ENCODE measurements around the gene REXO5. TPM values are rescaled to one million over a fixed set of nuclear protein-coding genes. Genes with fewer than 3 reads are reported as not detected.
"Not testable (repeated sequence)": the region's sequence is repeated elsewhere in the genome, so short reads cannot be mapped to it uniquely, and the experiment has no call there.

Gene REXO5
- total RNA-seq, 1 experiment from 2014 or later = 10.8 TPM

- DNase-seq (ENCODE audit: low read depth) = no peak
- in situ Hi-C loops (cut with HindIII; ENCODE audit: low pct_unique_long_range_greater_than_20kb, low sequenced_read_pairs) = no loop called here
Measured at GRCh38 chr16:20791923-20792612, 14.3 kb upstream of the REXO5 start.

DNA sequence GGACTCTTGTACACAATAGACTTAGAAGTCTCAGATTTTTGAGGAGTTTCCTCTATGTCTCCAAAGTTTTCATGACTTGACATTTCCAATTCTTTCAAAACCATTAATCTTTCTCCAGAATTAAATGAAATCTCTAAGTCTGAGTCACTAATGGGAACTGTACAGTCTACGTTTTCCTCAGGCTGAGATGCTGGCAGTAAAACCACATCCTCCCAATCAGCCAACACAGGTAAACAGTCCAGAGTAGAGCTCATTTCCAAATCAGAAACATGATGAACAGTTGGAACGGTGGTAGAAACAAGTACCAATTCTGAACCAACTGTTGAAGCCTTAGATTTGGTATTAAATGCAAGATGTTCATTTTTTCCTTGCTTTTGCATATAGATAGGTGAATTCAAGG is 8.0 kb upstream of the REXO5 start:
- in situ Hi-C loops (cut with HindIII; ENCODE audit: low pct_unique_long_range_greater_than_20kb, low sequenced_read_pairs) = no loop called here
- no peak for DNase-seq (ENCODE audit: low read depth)

DNA sequence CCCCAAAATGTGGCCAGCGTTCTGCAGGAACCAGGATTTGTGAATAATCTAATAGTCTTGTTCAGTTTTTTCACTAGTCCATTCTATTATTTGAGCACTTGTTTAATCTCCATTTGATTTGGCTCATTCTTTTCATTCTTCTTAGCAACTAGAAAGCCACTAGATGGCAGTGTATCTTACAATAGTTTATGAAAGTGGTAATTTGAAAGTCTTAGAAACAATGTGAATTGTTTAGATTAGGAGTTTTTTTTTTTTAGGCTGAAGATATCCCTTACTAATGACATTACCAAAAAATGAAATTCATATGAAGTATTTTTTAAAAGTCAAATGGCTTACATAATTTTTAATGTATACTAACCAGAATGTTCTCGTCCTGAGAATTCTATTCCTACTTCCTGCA is 6.7 kb upstream of the REXO5 start:
- DNase-seq (ENCODE audit: low read depth) = peak; percentile 32
- in situ Hi-C loops (cut with HindIII; ENCODE audit: low pct_unique_long_range_greater_than_20kb, low sequenced_read_pairs) = no loop called here

DNA sequence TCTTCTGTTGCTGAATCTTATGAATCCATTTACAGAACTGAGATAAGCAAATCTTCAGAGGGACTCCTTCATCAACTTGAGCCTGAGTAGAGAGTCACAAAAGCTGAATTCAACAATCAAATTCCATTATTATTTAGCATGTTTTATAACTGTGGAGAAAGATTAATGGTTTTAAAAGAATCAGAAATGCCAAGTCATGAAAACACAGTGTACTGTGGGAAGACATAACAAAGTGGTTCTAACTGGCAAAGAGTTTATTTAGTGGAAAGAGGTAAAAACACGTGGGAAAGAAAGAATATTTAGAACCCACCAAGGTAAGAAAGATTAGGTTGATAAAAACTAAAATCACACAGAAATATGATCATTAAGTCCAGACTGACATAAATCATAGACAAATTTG is 5.0 kb upstream of the REXO5 start:
- no peak for DNase-seq (ENCODE audit: low read depth)
- in situ Hi-C loops (cut with HindIII; ENCODE audit: low pct_unique_long_range_greater_than_20kb, low sequenced_read_pairs) = no loop called here

- in situ Hi-C loops (cut with HindIII; ENCODE audit: low pct_unique_long_range_greater_than_20kb, low sequenced_read_pairs) = no loop called here
- DNase-seq (ENCODE audit: low read depth) = no peak
Measured at GRCh38 chr16:20803192-20803560, 3.2 kb upstream of the REXO5 start.

- DNase-seq (ENCODE audit: low read depth) = peak; percentile 49
- in situ Hi-C loops (cut with HindIII; ENCODE audit: low pct_unique_long_range_greater_than_20kb, low sequenced_read_pairs) = no loop called here
Measured at GRCh38 chr16:20803561-20804214, 2.6 kb upstream of the REXO5 start.

GRCh38 chr16:20805684-20806167 is 601 bp upstream of the REXO5 start:
- in situ Hi-C loops (cut with HindIII; ENCODE audit: low pct_unique_long_range_greater_than_20kb, low sequenced_read_pairs); DNase-seq (ENCODE audit: low read depth): not testable (repeated sequence)

DNA sequence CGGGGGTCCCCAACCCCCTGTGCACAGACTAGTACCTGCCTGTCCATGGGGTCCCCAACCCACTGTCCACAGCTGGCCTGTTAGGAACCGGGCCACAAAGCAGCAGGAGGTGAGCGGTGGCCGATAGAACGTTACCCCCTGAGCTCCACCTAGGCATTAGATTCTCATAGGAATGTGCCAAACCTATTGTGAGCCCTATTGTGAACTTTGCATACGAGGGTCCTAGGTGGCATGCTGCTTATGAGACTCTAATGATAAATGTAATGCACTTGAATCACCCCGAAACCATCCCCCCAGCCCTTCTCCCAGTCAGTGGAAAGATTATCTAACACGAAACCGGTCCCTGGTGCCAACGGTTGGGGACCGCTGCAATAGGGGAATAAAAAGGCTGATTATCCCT is 1.5 kb downstream of the REXO5 start:
- in situ Hi-C loops (cut with HindIII; ENCODE audit: low pct_unique_long_range_greater_than_20kb, low sequenced_read_pairs) = no loop called here
- DNase-seq (ENCODE audit: low read depth) = no peak

DNA sequence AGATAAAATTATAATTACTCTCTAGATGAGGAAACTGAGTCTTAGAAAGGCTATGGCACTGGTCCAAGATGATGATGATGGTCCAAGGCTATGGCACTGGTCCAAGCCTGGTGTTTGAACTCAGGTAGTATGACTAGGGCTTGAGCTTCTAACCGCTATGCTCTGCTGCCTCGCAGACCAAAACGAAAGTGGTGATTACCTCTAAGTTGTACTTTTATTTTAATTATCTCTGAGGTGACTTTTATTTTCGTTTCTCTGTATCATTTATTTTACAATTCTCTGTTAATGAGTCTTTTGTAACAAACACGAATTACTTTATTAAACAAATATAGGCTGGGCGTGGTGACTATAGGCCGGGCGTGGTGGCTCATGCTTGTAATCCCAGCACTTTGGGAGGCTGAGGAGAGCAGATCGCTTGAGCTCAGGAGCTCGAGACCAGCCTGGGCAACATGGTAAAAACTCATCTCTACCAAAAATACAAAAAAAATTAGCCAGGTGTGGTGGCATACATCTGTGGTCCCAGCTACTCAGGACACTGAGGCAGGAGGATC is 5.6 kb downstream of the REXO5 start:
- in situ Hi-C loops (cut with HindIII; ENCODE audit: low pct_unique_long_range_greater_than_20kb, low sequenced_read_pairs) = no loop called here

GRCh38 chr16:20812510-20812909 is 6.2 kb downstream of the REXO5 start:
- no peak for DNase-seq (ENCODE audit: low read depth)
- in situ Hi-C loops (cut with HindIII; ENCODE audit: low pct_unique_long_range_greater_than_20kb, low sequenced_read_pairs) = no loop called here

More for the DNA sequence above, 5.6 kb downstream of the REXO5 start:
- no peak for DNase-seq (ENCODE audit: low read depth)

GRCh38 chr16:20814784-20815183 is 8.5 kb downstream of the REXO5 start:
- in situ Hi-C loops (cut with HindIII; ENCODE audit: low pct_unique_long_range_greater_than_20kb, low sequenced_read_pairs) = no loop called here
- DNase-seq (ENCODE audit: low read depth) = no peak

GRCh38 chr16:20818929-20819585 is 12.7 kb downstream of the REXO5 start:
- in situ Hi-C loops (cut with HindIII; ENCODE audit: low pct_unique_long_range_greater_than_20kb, low sequenced_read_pairs) = no loop called here
- no peak for DNase-seq (ENCODE audit: low read depth)

GRCh38 chr16:20821682-20822081 is 15.4 kb downstream of the REXO5 start:
- no peak for DNase-seq (ENCODE audit: low read depth)
- in situ Hi-C loops (cut with HindIII; ENCODE audit: low pct_unique_long_range_greater_than_20kb, low sequenced_read_pairs) = no loop called here

- DNase-seq (ENCODE audit: low read depth) = no peak
- in situ Hi-C loops (cut with HindIII; ENCODE audit: low pct_unique_long_range_greater_than_20kb, low sequenced_read_pairs) = no loop called here
Measured at GRCh38 chr16:20822521-20823325, 16.4 kb downstream of the REXO5 start.

GRCh38 chr16:20826039-20826566 is 19.8 kb downstream of the REXO5 start:
- no peak for DNase-seq (ENCODE audit: low read depth)
- in situ Hi-C loops (cut with HindIII; ENCODE audit: low pct_unique_long_range_greater_than_20kb, low sequenced_read_pairs) = no loop called here

DNA sequence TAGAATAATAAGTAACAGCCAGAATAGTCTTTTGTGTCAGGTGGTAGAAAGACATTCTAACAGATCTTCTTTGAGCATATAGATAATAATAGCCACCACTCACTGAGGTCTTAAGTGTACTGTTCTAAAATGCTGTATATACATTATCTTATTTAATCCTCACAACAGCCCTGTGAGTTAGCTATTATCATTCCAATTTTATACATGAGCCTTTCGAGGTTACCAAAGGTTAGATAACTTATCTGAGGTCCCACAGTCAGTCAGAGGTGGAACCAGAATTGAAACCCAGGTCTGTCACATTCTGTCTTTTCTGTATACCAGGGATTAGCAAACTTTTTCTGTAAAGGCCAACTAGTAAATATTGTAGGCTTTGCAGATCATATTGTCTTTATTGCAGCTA is 23.2 kb downstream of the REXO5 start:
- in situ Hi-C loops (cut with HindIII; ENCODE audit: low pct_unique_long_range_greater_than_20kb, low sequenced_read_pairs) = no loop called here
- no peak for DNase-seq (ENCODE audit: low read depth)

GRCh38 chr16:20830372-20830771 is 24.0 kb downstream of the REXO5 start:
- no peak for DNase-seq (ENCODE audit: low read depth)
- in situ Hi-C loops (cut with HindIII; ENCODE audit: low pct_unique_long_range_greater_than_20kb, low sequenced_read_pairs) = no loop called here

DNA sequence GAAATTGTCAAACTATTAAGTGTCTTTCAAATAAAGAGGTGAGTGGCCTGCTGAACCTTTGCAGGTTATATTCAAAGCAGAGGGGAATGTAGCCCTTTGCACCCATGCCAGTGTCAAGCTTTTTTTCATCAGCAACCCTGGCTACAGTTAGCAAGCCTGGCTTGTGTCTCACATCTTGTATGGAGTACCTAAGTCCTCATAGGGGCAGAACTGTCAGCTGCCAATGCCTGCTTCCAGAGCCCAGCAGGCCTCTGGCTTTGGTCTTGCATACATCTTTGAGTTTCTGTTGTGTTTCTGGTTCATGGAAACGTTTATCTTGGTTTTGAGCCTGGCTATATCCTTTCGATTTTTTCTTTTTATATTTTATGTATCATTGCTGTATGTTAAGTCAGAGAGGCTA is 26.8 kb downstream of the REXO5 start:
- DNase-seq (ENCODE audit: low read depth) = no peak
- in situ Hi-C loops (cut with HindIII; ENCODE audit: low pct_unique_long_range_greater_than_20kb, low sequenced_read_pairs) = no loop called here
